Naive thymus-derived CD4-positive, alpha-beta T cell (primary cell): ENCODE data around the gene CHMP4B. TPM values are rescaled to one million over a fixed set of nuclear protein-coding genes. Genes with fewer than 3 reads are reported as not detected.

Experiments
- ATAC-seq: fragments of 150-1000 bp; cut with Tn5 transposase; 2 replicates; pipeline ENCODE4 v1.10.0; 2021; ENCODE audit warnings: mild to moderate bottlenecking, moderate library complexity
- CTCF ChIA-PET: fragments of 350-600 bp; sonication (Branson Sonifier 250); formaldehyde crosslinking; loops from one replicate; lab custom pipeline; 2021; ENCODE audit warnings: antibody characterized with exemption; lab: Charles Lee
- POLR2A ChIA-PET: fragments of 350-600 bp; sonication (Branson Sonifier 250); formaldehyde crosslinking; loops from one replicate; lab custom pipeline; 2021; ENCODE audit warnings: antibody characterized with exemption, inconsistent platforms; lab: Charles Lee
- DNase-seq, 9 donors: peaks; one replicate each; pipeline versions ENCODE4 v3.0.0 to v3.0.0-alpha.2; 2020 to 2022; ENCODE audit warnings: mixed read lengths in 1 of 9
- H3K27ac ChIP-seq: one replicate; pipeline ENCODE4 v1.7.0; 2013; ENCODE audit warnings: mild to moderate bottlenecking, low read depth, low read length, moderate library complexity
- H3K27me3 ChIP-seq, 2 donors: one replicate each; pipeline ENCODE4 v1.7.0; 2013; ENCODE audit warnings: low read length in 2 of 2, mild to moderate bottlenecking in 2 of 2, moderate library complexity in 2 of 2; ENCODE audit not compliant: control insufficient read depth in 2 of 2, insufficient read depth in 2 of 2
- H3K36me3 ChIP-seq, 3 experiments: 1 replicate in 2 of 3; 2 replicates in 1 of 3; pipeline ENCODE4 v1.7.0; 2013; ENCODE audit warnings: low read length in 3 of 3, mild to moderate bottlenecking in 3 of 3, moderate library complexity in 1 of 3; ENCODE audit not compliant: insufficient read depth in 3 of 3, control insufficient read depth in 2 of 3
- H3K4me1 ChIP-seq, 2 donors: one replicate each; pipeline ENCODE4 v1.7.0; 2013; ENCODE audit warnings: low read length in 2 of 2, mild to moderate bottlenecking in 2 of 2, moderate library complexity in 1 of 2; ENCODE audit not compliant: control insufficient read depth in 2 of 2, insufficient read depth in 2 of 2
- H3K4me3 ChIP-seq: 2 replicates; pipeline ENCODE4 v1.7.0; 2013; ENCODE audit warnings: mild to moderate bottlenecking, low read length
- H3K9me3 ChIP-seq, 3 experiments: 1 replicate in 2 of 3; 2 replicates in 1 of 3; pipeline ENCODE4 v1.7.0; 2013; ENCODE audit warnings: low read length in 3 of 3; ENCODE audit not compliant: control insufficient read depth in 2 of 3
- H3K27ac Mint-ChIP-seq, 9 donors: one replicate each; pipeline ENCODE4 v1.8.0; 2020 to 2022; ENCODE audit warnings: mixed read lengths in 9 of 9, mild to moderate bottlenecking in 8 of 9, moderate library complexity in 5 of 9, inconsistent platforms in 2 of 9
- H3K27me3 Mint-ChIP-seq, 5 donors: one replicate each; pipeline ENCODE4 v1.8.0; 2021 to 2022; ENCODE audit warnings: mixed read lengths in 5 of 5, mild to moderate bottlenecking in 1 of 5
- H3K36me3 Mint-ChIP-seq, 5 donors: one replicate each; pipeline ENCODE4 v1.8.0; 2020 to 2022; ENCODE audit warnings: mixed read lengths in 5 of 5, mild to moderate bottlenecking in 3 of 5, inconsistent platforms in 1 of 5
- H3K4me1 Mint-ChIP-seq, 7 donors: one replicate each; pipeline ENCODE4 v1.8.0; 2020 to 2022; ENCODE audit warnings: mixed read lengths in 7 of 7, mild to moderate bottlenecking in 3 of 7, inconsistent platforms in 1 of 7
- H3K4me3 Mint-ChIP-seq, 10 donors: one replicate each; pipeline ENCODE4 v1.8.0; 2020 to 2022; ENCODE audit warnings: mild to moderate bottlenecking in 10 of 10, mixed read lengths in 10 of 10, moderate library complexity in 6 of 10, inconsistent platforms in 2 of 10
- H3K9me3 Mint-ChIP-seq, 11 donors: one replicate each; pipeline ENCODE4 v1.8.0; 2020 to 2022; ENCODE audit warnings: mixed read lengths in 11 of 11, mild to moderate bottlenecking in 4 of 11, inconsistent platforms in 1 of 11, moderate library complexity in 1 of 11
- intact Hi-C, 2 donors: fragments of 100-400 bp; cut with micrococcal nuclease; formaldehyde crosslinking; loops; one replicate each; pipeline ENCODE4 v1.15.1; 2023
- polyA plus RNA-seq, 2 donors: library from polyadenylated mRNA; unstranded; fragments of 300-500 nt; fragmentation: Illumina TruSeq; gene quantifications; one replicate each; pipeline ENCODE4 v1.2.3, GENCODE V29; 2021
- total RNA-seq, 6 experiments: library from RNA in 5 of 6; stranded (reverse) in 5 of 6; gene quantifications; 1 replicate in 5 of 6; 2 replicates in 1 of 6; pipeline ENCODE4 v1.2.3 and lab custom pipeline; 2021 to 2026

CHMP4B gene
- total and polyA plus RNA-seq, 7 experiments from 2014 or later = 4.9 to 80.8 (median 54.1) TPM

- Histone ChIP-seq H3K4me1 (peaks cover 10 to 34% of the 10 kb centered on the region in 2 donors), H3K27ac (no peak overlapping the region), H3K36me3 (peaks cover 0 to 6% (median 0%) of the 10 kb centered on the region in 3 experiments), H3K9me3 (no peaks in the 10 kb centered on the region), H3K4me3 (no peak overlapping the region), H3K27me3 (no peaks in the 10 kb centered on the region)
- DNase-seq = no peak
- H3K9me3 Mint-ChIP-seq = no peaks in the 10 kb centered on the region
- no peak overlapping the region for H3K4me3 Mint-ChIP-seq
- CTCF ChIA-PET = interaction anchor here (0.6 kb wide), 1 partner anchor 70 kb away, joined by 3 read pairs; no protein-coding TSS in a partner anchor
- H3K27ac Mint-ChIP-seq = peak overlapping the region in 3 of 9 donors; percentile 1 to 58 (median 28)
- peaks cover 0 to 11% (median 0%) of the 10 kb centered on the region in 5 donors for H3K36me3 Mint-ChIP-seq
- no peak for ATAC-seq
- peaks cover 48 to 77% (median 66%) of the 10 kb centered on the region in 7 donors for H3K4me1 Mint-ChIP-seq
- intact Hi-C loops = no loop called here
- POLR2A ChIA-PET = no interaction called here
- H3K27me3 Mint-ChIP-seq = no peaks in the 10 kb centered on the region
These were observed 13.7 kb downstream of the CHMP4B start for GRCh38 chr20:33824852-33825251.

GRCh38 chr20:33825340-33826269, 14.5 kb downstream of the CHMP4B start:
- Histone ChIP-seq H3K36me3 (peaks cover 0 to 6% (median 0%) of the 10 kb centered on the region in 3 experiments), H3K4me1 (peaks cover 10 to 34% of the 10 kb centered on the region in 2 donors), H3K9me3 (no peaks in the 10 kb centered on the region), H3K27ac (no peak overlapping the region), H3K4me3 (no peak overlapping the region), H3K27me3 (no peaks in the 10 kb centered on the region)
- DNase-seq (no peak), ATAC-seq (no peak)
- POLR2A ChIA-PET = interaction anchor here (0.9 kb wide), 1 partner anchor 34 kb away, joined by 3 read pairs; no protein-coding TSS in a partner anchor
- Mint-ChIP-seq H3K27ac (peak overlapping the region in 7 of 9 donors; percentile 9 to 70 (median 46)), H3K4me1 (peaks cover 48 to 79% (median 64%) of the 10 kb centered on the region in 7 donors), H3K27me3 (no peaks in the 10 kb centered on the region), H3K9me3 (no peaks in the 10 kb centered on the region), H3K4me3 (peak overlapping the region in 6 of 10 donors; percentile 7 to 65 (median 18)), H3K36me3 (peaks cover 0 to 13% (median 0%) of the 10 kb centered on the region in 5 donors)
- intact Hi-C loops = no loop called here
- CTCF ChIA-PET = interaction anchor here (0.6 kb wide), 1 partner anchor 70 kb away, joined by 3 read pairs; no protein-coding TSS in a partner anchor

- H3K4me3 Mint-ChIP-seq = peak overlapping the region in 3 of 10 donors; percentile 10 to 65 (median 28)
- ATAC-seq = no peak
- Histone ChIP-seq H3K27me3 (no peaks in the 10 kb centered on the region), H3K27ac (no peak overlapping the region), H3K4me1 (peaks cover 10 to 34% of the 10 kb centered on the region in 2 donors), H3K36me3 (peaks cover 0 to 6% (median 0%) of the 10 kb centered on the region in 3 experiments), H3K4me3 (no peak overlapping the region), H3K9me3 (no peaks in the 10 kb centered on the region)
- CTCF ChIA-PET = interaction anchor here (0.9 kb wide), 1 partner anchor 244 kb away, joined by 3 read pairs; no protein-coding TSS in a partner anchor
- H3K27me3 Mint-ChIP-seq = no peaks in the 10 kb centered on the region
- intact Hi-C loops = no loop called here
- POLR2A ChIA-PET = interaction anchor here (0.9 kb wide), 1 partner anchor 33 kb away, joined by 3 read pairs; no protein-coding TSS in a partner anchor
- no peaks in the 10 kb centered on the region for H3K9me3 Mint-ChIP-seq
- peak overlapping the region in 7 of 9 donors; percentile 6 to 89 (median 59) for H3K27ac Mint-ChIP-seq
- peaks cover 48 to 79% (median 63%) of the 10 kb centered on the region in 7 donors for H3K4me1 Mint-ChIP-seq
- DNase-seq = no peak
- peaks cover 0 to 13% (median under 1%) of the 10 kb centered on the region in 5 donors for H3K36me3 Mint-ChIP-seq
These were observed 15.2 kb downstream of the CHMP4B start for GRCh38 chr20:33826270-33826897.

GRCh38 chr20:33827109-33827508, 16.0 kb downstream of the CHMP4B start:
- Histone ChIP-seq H3K27me3 (no peaks in the 10 kb centered on the region), H3K9me3 (no peaks in the 10 kb centered on the region), H3K36me3 (peaks cover 0 to 9% (median 0%) of the 10 kb centered on the region in 3 experiments), H3K4me3 (no peak overlapping the region), H3K27ac (no peak overlapping the region), H3K4me1 (peaks cover 10 to 34% of the 10 kb centered on the region in 2 donors)
- ATAC-seq (no peak), DNase-seq (no peak)
- peaks cover 48 to 87% (median 70%) of the 10 kb centered on the region in 7 donors for H3K4me1 Mint-ChIP-seq
- H3K4me3 Mint-ChIP-seq = peak overlapping the region in 2 of 10 donors; percentile 18 to 69
- no peaks in the 10 kb centered on the region for H3K27me3 Mint-ChIP-seq
- no peaks in the 10 kb centered on the region for H3K9me3 Mint-ChIP-seq
- ChIA-PET POLR2A (no interaction called here), CTCF (interaction anchor here (0.9 kb wide), 1 partner anchor 243 kb away, joined by 3 read pairs; no protein-coding TSS in a partner anchor)
- H3K27ac Mint-ChIP-seq = peak overlapping the region in 5 of 9 donors; percentile 6 to 89 (median 55)
- peaks cover 0 to 19% (median 7%) of the 10 kb centered on the region in 5 donors for H3K36me3 Mint-ChIP-seq
- intact Hi-C loops = no loop called here

- H3K9me3 ChIP-seq = no peaks in the 10 kb centered on the region
- Mint-ChIP-seq H3K27me3 (no peaks in the 10 kb centered on the region), H3K4me1 (peaks cover 43 to 86% (median 74%) of the 10 kb centered on the region in 7 donors), H3K36me3 (peaks cover 0 to 19% (median 10%) of the 10 kb centered on the region in 5 donors), H3K4me3 (no peak overlapping the region), H3K9me3 (no peaks in the 10 kb centered on the region), H3K27ac (peak overlapping the region in 6 of 9 donors; percentile 49 to 74 (median 56))
- H3K27me3 ChIP-seq = no peaks in the 10 kb centered on the region
- ChIA-PET POLR2A (no interaction called here), CTCF (no interaction called here)
- H3K36me3 ChIP-seq = peaks cover 0 to 12% (median 0%) of the 10 kb centered on the region in 3 experiments
- ATAC-seq (no peak), DNase-seq (no peak)
- H3K27ac ChIP-seq = no peak overlapping the region
- no peak overlapping the region for H3K4me3 ChIP-seq
- peaks cover 10 to 34% of the 10 kb centered on the region in 2 donors for H3K4me1 ChIP-seq
- intact Hi-C loops = no loop called here
These were observed 16.6 kb downstream of the CHMP4B start for GRCh38 chr20:33827634-33828325.
